GM18870 (cell line): ENCODE measurements around the gene FBXW7.

ENCODE experiments used
- ATAC-seq: cut with Tn5 transposase; IDR thresholded peaks from one replicate; pipeline ENCODE4 v1.9.1; 2021; ENCODE audit warnings: moderate library complexity; ENCODE audit not compliant: unreplicated experiment

The FBXW7 gene

GRCh38 chr4:152535903-152536544, at the start of gene FBXW7:
Gene FBXW7 (minus strand): TSS chr4:152536092. CDS start chr4:152411803, 124,289 bp downstream.
- peak; percentile 78 for ATAC-seq

- ATAC-seq: no peak
These were observed 49.1 kb upstream of the FBXW7 start for GRCh38 chr4:152585023-152585441.

GRCh38 chr4:152581536-152582160, 45.8 kb upstream of the FBXW7 start:
- no peak for ATAC-seq

GRCh38 chr4:152579916-152580315, 44.0 kb upstream of the FBXW7 start:
- ATAC-seq: no peak

- no peak for ATAC-seq
These were observed 43.3 kb upstream of the FBXW7 start for GRCh38 chr4:152579107-152579764.

- ATAC-seq: no peak
These were observed 42.8 kb upstream of the FBXW7 start for GRCh38 chr4:152578670-152579069.

- no peak for ATAC-seq
These were observed 42.0 kb upstream of the FBXW7 start for GRCh38 chr4:152577708-152578396.

GRCh38 chr4:152575533-152575932, 39.6 kb upstream of the FBXW7 start:
- no peak for ATAC-seq

- ATAC-seq: no peak
These were observed 38.0 kb upstream of the FBXW7 start for GRCh38 chr4:152573861-152574260.

GRCh38 chr4:152572417-152573086, 36.7 kb upstream of the FBXW7 start:
- ATAC-seq: no peak

- no peak for ATAC-seq
These were observed 35.9 kb upstream of the FBXW7 start for GRCh38 chr4:152571770-152572169.

GRCh38 chr4:152571296-152571695, 35.4 kb upstream of the FBXW7 start:
- ATAC-seq: no peak

GRCh38 chr4:152565333-152565732, 29.4 kb upstream of the FBXW7 start:
- ATAC-seq: no peak

GRCh38 chr4:152564336-152564735, 28.4 kb upstream of the FBXW7 start:
- no peak for ATAC-seq

GRCh38 chr4:152563209-152563608, 27.3 kb upstream of the FBXW7 start:
- ATAC-seq: no peak

- ATAC-seq: peak; percentile 31
These were observed 23.7 kb upstream of the FBXW7 start for GRCh38 chr4:152559641-152560040.

- no peak for ATAC-seq
These were observed 22.5 kb upstream of the FBXW7 start for GRCh38 chr4:152558396-152558795.

- no peak for ATAC-seq
These were observed 20.9 kb upstream of the FBXW7 start for GRCh38 chr4:152556834-152557233.

- no peak for ATAC-seq
These were observed 20.4 kb upstream of the FBXW7 start for GRCh38 chr4:152556283-152556682.

GRCh38 chr4:152554742-152555141, 18.9 kb upstream of the FBXW7 start:
- no peak for ATAC-seq

- peak; percentile 36 for ATAC-seq
These were observed 14.8 kb upstream of the FBXW7 start for GRCh38 chr4:152550687-152551086.
